ENCODE data around the gene TNFAIP8L1. TPM values are rescaled to one million over a fixed set of nuclear protein-coding genes. Genes with fewer than 3 reads are reported as not detected.

Gene TNFAIP8L1
- total RNA-seq, 1 donor from 2014 or later, result 5.9 TPM

- no peaks in the 10 kb centered on the region for H3K9me3 Mint-ChIP-seq (ENCODE audit: unreplicated experiment)
- H3K27ac Mint-ChIP-seq (ENCODE audit: unreplicated experiment), result no peak overlapping the region
- H3K4me3 Mint-ChIP-seq (ENCODE audit: unreplicated experiment), result no peak overlapping the region
- H3K27me3 Mint-ChIP-seq (ENCODE audit: unreplicated experiment), result no peaks in the 10 kb centered on the region
- no peak for DNase-seq (ENCODE audit: extremely low spot score, unreplicated experiment)
- no peak for TF ChIP-seq CTCF (IDR thresholded peaks at IDR 0.05)
- H3K4me1 Mint-ChIP-seq (ENCODE audit: unreplicated experiment), result peaks cover 8% of the 10 kb centered on the region
- peaks cover 35% of the 10 kb centered on the region for H3K36me3 Mint-ChIP-seq (ENCODE audit: unreplicated experiment)
These were observed 51.0 kb downstream of the TNFAIP8L1 start for GRCh38 chr19:4690361-4690760.

GRCh38 chr19:4691373-4691772, 52.1 kb downstream of the TNFAIP8L1 start:
- Mint-ChIP-seq H3K27me3 (ENCODE audit: unreplicated experiment) (no peaks in the 10 kb centered on the region), H3K4me3 (ENCODE audit: unreplicated experiment) (no peak overlapping the region), H3K36me3 (ENCODE audit: unreplicated experiment) (peaks cover 35% of the 10 kb centered on the region), H3K27ac (ENCODE audit: unreplicated experiment) (no peak overlapping the region), H3K9me3 (ENCODE audit: unreplicated experiment) (no peaks in the 10 kb centered on the region), H3K4me1 (ENCODE audit: unreplicated experiment) (peaks cover 11% of the 10 kb centered on the region)
- no peak for DNase-seq (ENCODE audit: extremely low spot score, unreplicated experiment)
- TF ChIP-seq CTCF (IDR thresholded peaks at IDR 0.05), result no peak

GRCh38 chr19:4692251-4693077, 53.1 kb downstream of the TNFAIP8L1 start:
- no peaks in the 10 kb centered on the region for H3K9me3 Mint-ChIP-seq (ENCODE audit: unreplicated experiment)
- peaks cover 35% of the 10 kb centered on the region for H3K36me3 Mint-ChIP-seq (ENCODE audit: unreplicated experiment)
- peaks cover 19% of the 10 kb centered on the region for H3K4me1 Mint-ChIP-seq (ENCODE audit: unreplicated experiment)
- H3K27me3 Mint-ChIP-seq (ENCODE audit: unreplicated experiment), result no peaks in the 10 kb centered on the region
- no peak overlapping the region for H3K27ac Mint-ChIP-seq (ENCODE audit: unreplicated experiment)
- no peak for TF ChIP-seq CTCF (IDR thresholded peaks at IDR 0.05)
- no peak for DNase-seq (ENCODE audit: extremely low spot score, unreplicated experiment)
- no peak overlapping the region for H3K4me3 Mint-ChIP-seq (ENCODE audit: unreplicated experiment)

GRCh38 chr19:4693078-4693350, 53.7 kb downstream of the TNFAIP8L1 start:
- TF ChIP-seq CTCF (IDR thresholded peaks at IDR 0.05), result no peak
- H3K4me3 Mint-ChIP-seq (ENCODE audit: unreplicated experiment), result no peak overlapping the region
- no peaks in the 10 kb centered on the region for H3K27me3 Mint-ChIP-seq (ENCODE audit: unreplicated experiment)
- peaks cover 20% of the 10 kb centered on the region for H3K4me1 Mint-ChIP-seq (ENCODE audit: unreplicated experiment)
- no peaks in the 10 kb centered on the region for H3K9me3 Mint-ChIP-seq (ENCODE audit: unreplicated experiment)
- DNase-seq (ENCODE audit: extremely low spot score, unreplicated experiment), result no peak
- peaks cover 36% of the 10 kb centered on the region for H3K36me3 Mint-ChIP-seq (ENCODE audit: unreplicated experiment)
- H3K27ac Mint-ChIP-seq (ENCODE audit: unreplicated experiment), result no peak overlapping the region

- no peak for DNase-seq (ENCODE audit: extremely low spot score, unreplicated experiment)
- H3K4me3 Mint-ChIP-seq (ENCODE audit: unreplicated experiment), result no peak overlapping the region
- no peak overlapping the region for H3K27ac Mint-ChIP-seq (ENCODE audit: unreplicated experiment)
- H3K27me3 Mint-ChIP-seq (ENCODE audit: unreplicated experiment), result no peaks in the 10 kb centered on the region
- peaks cover 36% of the 10 kb centered on the region for H3K36me3 Mint-ChIP-seq (ENCODE audit: unreplicated experiment)
- no peak for TF ChIP-seq CTCF (IDR thresholded peaks at IDR 0.05)
- peaks cover 20% of the 10 kb centered on the region for H3K4me1 Mint-ChIP-seq (ENCODE audit: unreplicated experiment)
- no peaks in the 10 kb centered on the region for H3K9me3 Mint-ChIP-seq (ENCODE audit: unreplicated experiment)
These were observed 54.3 kb downstream of the TNFAIP8L1 start for GRCh38 chr19:4693471-4694121.

Measured in osteocyte (in vitro differentiated cells).